ENCODE results near the gene ZNF185.

The ZNF185 gene

DNA sequence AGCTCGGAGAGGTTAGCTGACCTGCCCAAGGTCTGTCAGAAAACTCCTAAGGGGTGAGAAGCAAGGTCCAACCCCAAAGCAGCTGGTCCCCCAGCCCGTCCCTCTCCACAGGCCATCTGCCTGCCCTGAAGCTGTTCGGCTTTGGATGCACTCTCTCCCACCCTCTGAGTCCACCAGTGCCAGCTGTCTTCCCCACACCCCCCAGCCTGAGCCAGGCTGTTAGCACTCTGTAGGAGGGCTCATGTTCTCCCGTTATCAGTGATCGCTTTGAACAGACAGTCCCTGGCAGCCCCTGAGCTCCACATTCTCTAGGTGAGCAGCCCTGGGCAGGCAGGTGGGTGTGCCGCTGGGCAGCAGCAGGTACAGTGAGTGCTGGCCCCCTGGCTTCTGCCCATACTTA, 16.0 kb downstream of the ZNF185 start:
- TF ChIP-seq, protein P1, sequence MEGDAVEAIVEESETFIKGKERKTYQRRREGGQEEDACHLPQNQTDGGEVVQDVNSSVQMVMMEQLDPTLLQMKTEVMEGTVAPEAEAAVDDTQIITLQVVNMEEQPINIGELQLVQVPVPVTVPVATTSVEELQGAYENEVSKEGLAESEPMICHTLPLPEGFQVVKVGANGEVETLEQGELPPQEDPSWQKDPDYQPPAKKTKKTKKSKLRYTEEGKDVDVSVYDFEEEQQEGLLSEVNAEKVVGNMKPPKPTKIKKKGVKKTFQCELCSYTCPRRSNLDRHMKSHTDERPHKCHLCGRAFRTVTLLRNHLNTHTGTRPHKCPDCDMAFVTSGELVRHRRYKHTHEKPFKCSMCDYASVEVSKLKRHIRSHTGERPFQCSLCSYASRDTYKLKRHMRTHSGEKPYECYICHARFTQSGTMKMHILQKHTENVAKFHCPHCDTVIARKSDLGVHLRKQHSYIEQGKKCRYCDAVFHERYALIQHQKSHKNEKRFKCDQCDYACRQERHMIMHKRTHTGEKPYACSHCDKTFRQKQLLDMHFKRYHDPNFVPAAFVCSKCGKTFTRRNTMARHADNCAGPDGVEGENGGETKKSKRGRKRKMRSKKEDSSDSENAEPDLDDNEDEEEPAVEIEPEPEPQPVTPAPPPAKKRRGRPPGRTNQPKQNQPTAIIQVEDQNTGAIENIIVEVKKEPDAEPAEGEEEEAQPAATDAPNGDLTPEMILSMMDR (IDR thresholded peaks at IDR 0.05; ENCODE audit: low read depth, low read length, missing control alignments) = no peak
- H3K4me3 ChIP-seq (ENCODE audit: low read depth, low read length) = no peak overlapping the region
- no peak for DNase-seq (ENCODE audit: low read depth)

DNA sequence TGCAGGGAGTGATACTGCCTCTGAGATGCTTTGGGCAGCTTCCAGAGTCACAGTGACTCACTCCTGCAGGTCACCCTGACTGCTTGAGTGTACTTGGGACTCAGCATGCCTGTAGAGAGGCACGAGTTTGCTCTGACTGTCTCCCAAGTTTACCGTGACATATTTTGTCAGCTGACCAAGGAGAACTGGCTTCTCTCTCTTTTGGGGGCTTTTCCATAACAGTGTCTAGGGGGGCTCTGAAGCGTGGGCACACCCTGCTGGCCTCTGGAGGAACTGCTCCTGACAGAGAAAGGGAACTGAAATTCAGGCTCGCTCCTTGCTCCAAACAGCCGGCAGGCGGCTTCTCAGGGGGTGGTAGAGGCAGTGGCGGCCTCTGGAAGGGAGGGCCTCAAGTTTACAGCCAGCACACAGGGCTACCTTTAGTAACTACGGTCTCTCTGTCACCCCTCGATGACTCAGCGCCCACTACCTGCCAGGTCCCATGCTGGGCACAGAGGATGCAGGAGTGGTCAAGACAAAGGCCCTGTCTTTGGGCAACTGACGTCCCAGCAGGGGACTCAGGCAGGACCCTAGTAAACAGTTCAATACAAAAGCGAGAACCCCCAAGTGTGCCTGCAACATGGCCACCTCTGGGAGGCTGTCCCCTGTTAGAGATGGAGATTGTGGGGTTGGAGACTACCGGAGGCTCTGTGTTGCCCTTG, 17.8 kb downstream of the ZNF185 start:
- H3K4me3 ChIP-seq (ENCODE audit: low read depth, low read length) = no peak overlapping the region
- no peak for DNase-seq (ENCODE audit: low read depth)
- TF ChIP-seq, protein P1 (IDR thresholded peaks at IDR 0.05; ENCODE audit: low read depth, low read length, missing control alignments) = peak; percentile 80

DNA sequence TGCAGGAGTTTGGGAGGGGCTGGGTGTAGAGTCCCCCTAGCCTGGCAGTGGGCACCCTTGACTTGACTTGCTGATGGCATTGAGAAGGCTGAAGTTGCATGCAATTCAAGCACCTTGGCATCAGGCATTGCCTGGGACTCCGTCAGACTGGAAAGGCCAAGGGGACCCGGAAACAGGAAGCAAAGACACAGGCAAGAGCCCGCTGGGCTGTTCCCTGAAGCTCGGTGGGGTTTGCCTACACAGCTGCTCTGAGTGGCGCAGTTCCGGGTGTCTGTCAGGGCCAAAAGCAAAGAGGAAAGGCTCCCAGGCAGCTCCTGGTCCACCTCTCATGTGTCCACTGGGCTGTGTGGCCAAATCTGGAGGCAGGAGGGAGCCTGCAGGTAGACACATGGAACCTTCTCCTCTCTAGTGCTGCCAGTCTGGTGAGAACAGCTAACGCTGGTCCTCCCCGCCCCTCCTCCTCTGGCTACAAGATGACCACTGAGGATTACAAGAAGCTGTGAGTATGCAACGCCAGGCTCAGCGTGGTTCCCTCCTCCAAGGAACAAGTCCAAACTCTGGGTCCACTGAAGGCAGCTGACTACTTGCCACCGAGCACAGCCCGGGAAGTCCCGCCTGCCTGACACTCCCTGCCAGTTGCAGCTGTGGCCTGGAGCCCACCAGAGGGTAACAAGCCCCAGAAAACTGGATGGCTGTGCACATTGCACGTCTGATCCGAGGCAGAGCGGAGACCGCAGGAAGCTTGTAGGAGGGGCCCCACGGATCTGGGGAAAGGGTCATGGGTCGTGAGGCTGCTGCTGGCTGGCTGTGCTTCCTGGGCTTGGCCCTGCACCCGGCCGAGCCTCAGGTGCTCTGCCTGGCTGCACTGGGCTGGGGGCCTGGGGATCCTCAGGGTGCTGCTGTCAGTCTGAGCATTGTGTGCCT, 20.1 kb downstream of the ZNF185 start:
- H3K4me3 ChIP-seq (ENCODE audit: low read depth, low read length) = no peak overlapping the region
- TF ChIP-seq, protein P1 (IDR thresholded peaks at IDR 0.05; ENCODE audit: low read depth, low read length, missing control alignments) = no peak
- DNase-seq (ENCODE audit: low read depth) = no peak

DNA sequence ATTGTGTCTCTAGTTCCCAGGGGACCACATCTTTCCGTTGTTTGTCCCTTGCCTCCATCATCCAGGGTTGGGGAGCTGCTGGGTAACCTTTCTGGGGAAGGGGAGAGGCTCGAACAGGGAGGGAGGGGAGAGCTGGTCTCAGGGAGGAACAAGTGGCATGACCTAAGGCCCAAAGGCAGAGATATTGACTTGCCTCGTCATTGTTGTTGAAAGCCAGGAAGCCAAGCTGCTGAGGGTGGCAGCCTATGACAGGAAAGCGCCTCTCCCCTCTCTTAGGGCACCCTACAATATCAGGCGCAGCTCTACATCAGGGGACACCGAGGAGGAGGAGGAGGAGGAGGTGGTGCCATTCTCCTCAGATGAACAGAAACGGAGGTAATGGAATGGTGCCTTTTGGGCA, 20.8 kb downstream of the ZNF185 start:
- TF ChIP-seq, protein P1 (IDR thresholded peaks at IDR 0.05; ENCODE audit: low read depth, low read length, missing control alignments) = no peak
- DNase-seq (ENCODE audit: low read depth) = no peak
- no peak overlapping the region for H3K4me3 ChIP-seq (ENCODE audit: low read depth, low read length)

DNA sequence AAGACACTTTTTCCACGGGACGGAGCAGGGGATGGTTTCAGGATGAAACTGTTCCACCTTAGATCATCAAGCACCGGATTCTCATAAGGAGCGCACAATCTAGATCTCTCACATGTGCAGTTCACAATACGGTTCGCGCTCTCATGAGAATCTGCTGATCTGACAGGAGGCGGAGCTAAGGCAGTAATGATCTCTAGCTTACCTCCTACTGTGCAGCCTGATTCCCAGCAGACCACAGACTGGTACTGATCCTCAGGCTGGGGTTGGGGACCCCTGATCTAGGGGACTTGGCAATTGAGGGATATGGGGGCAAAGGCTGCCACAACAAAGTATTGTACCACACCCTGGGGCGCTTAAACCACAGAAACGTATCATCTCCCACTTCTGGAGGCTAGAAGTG, 25.7 kb downstream of the ZNF185 start:
- DNase-seq (ENCODE audit: low read depth) = no peak
- TF ChIP-seq, protein P1 (IDR thresholded peaks at IDR 0.05; ENCODE audit: low read depth, low read length, missing control alignments) = no peak
- H3K4me3 ChIP-seq (ENCODE audit: low read depth, low read length) = no peak overlapping the region

DNA sequence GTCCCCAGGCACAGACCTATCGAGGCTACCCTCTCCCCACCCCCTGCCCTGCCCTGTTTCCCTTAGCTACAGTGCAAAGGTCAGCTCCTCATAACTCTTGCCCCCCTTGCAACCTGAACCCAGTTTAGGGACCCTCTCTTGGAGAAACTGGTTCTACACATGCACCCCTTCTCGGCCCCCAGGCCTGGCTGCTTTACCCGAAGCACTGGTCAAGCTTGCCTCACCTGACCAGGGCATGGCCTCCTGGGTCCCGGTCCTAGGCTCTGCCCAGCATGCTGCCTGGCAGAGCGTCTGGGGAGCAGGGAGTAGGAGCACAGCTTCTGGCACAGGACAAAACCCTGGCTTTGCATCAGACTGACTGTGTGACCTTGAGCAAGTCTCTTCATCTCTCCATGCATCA, 28.0 kb downstream of the ZNF185 start:
- no peak for DNase-seq (ENCODE audit: low read depth)
- TF ChIP-seq, protein P1 (IDR thresholded peaks at IDR 0.05; ENCODE audit: low read depth, low read length, missing control alignments) = no peak
- no peak overlapping the region for H3K4me3 ChIP-seq (ENCODE audit: low read depth, low read length)

Measured in GM12864 (cell line).